Neural crest cell (in vitro differentiated cells): ENCODE data around the gene IDI2. TPM values are rescaled to one million over a fixed set of nuclear protein-coding genes. Genes with fewer than 3 reads are reported as not detected.
A peak's percentile ranks its signal among the peaks of the same experiment; 100 is the strongest.

Experiments used
- DNase-seq: peaks from one replicate; pipeline ENCODE4 v3.0.0; 2021; ENCODE audit warnings: low read depth, mixed read lengths, low spot score
- H3K27ac Mint-ChIP-seq: one replicate; pipeline ENCODE4 v1.8.0; 2021; ENCODE audit warnings: mild to moderate bottlenecking, mixed read lengths; ENCODE audit not compliant: unreplicated experiment
- H3K27me3 Mint-ChIP-seq: 2 replicates; pipeline ENCODE4 v1.8.0; 2021; ENCODE audit warnings: low read depth, mild to moderate bottlenecking, mixed read lengths
- H3K36me3 Mint-ChIP-seq: 2 replicates; pipeline ENCODE4 v1.8.0; 2021; ENCODE audit warnings: low read depth, mild to moderate bottlenecking, mixed read lengths
- H3K4me1 Mint-ChIP-seq: 2 replicates; pipeline ENCODE4 v1.8.0; 2021; ENCODE audit warnings: mixed read lengths
- H3K4me3 Mint-ChIP-seq: one replicate; pipeline ENCODE4 v1.8.0; 2021; ENCODE audit warnings: mild to moderate bottlenecking, mixed read lengths
- H3K9me3 Mint-ChIP-seq: 2 replicates; pipeline ENCODE4 v1.8.0; 2021; ENCODE audit warnings: mixed read lengths
- CTCF ChIP-seq: fragments of 200-600 bp; sonication (generic); conservative IDR thresholded peaks from 2 replicates; pipeline ENCODE4 v1.5.0; 2021; ENCODE audit warnings: antibody characterized with exemption, mild to moderate bottlenecking
- total RNA-seq: library from RNA; stranded (reverse); gene quantifications from 2 replicates; pipeline ENCODE4 v1.2.1, GENCODE V29; 2021

IDI2 gene
- total RNA-seq, 1 donor from 2014 or later: not detected

DNA sequence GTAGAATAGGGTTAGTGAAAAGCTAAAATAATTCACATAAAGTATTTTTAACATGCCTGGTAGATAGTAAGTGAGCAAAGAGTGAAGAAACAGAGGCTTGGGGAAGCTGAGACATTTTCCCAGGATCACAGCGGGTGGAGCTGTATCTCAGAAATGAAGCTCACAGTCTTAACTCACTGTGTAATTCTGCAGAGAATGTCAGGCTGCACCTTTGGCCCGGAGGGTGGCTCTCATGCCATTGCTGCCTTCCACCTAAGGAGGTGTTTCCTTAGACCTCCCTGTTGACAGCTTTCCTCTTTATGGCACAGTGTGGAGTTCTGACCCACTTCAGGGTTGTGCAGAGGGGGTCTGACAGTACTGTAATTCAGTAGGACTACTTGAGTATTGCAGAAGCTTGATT is 40.3 kb downstream of the IDI2 start:
- Mint-ChIP-seq H3K4me1 (peaks cover 25% of the 10 kb centered on the region), H3K27ac (no peak overlapping the region), H3K9me3 (peaks cover 6% of the 10 kb centered on the region)

GRCh38 chr10:983971-984655 is 41.5 kb downstream of the IDI2 start:
- no peak for DNase-seq
- TF ChIP-seq CTCF: no peak
- Mint-ChIP-seq H3K27ac (peak overlapping the region; percentile 9), H3K4me1 (peaks cover 14% of the 10 kb centered on the region), H3K9me3 (peaks cover 8% of the 10 kb centered on the region), H3K27me3 (no peaks in the 10 kb centered on the region), H3K36me3 (peaks cover 10% of the 10 kb centered on the region), H3K4me3 (peak overlapping the region; percentile 31)

More for the DNA sequence above, 40.3 kb downstream of the IDI2 start:
- Mint-ChIP-seq H3K27me3 (no peaks in the 10 kb centered on the region), H3K36me3 (peaks cover 9% of the 10 kb centered on the region), H3K4me3 (peak overlapping the region; percentile 73)
- DNase-seq: no peak
- TF ChIP-seq CTCF: no peak

DNA sequence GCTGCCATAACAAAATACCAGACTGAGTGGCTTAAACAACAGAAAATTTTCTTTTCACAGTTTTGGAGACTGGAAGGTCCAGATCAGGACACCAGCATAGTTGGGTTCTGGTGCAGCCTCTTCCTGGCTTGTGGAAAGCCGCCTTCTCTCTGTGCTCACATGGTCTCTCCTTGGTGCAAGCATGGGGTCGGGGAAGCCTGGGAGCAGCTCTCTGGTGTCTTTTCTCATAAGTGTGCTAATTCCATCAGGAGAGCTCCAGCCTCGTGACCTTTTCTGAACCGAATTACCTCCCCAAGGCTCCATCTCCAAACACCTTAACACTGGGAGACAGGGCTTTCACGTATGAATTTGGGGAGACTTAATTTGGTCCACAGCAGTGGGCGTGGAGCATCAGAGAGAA is 42.3 kb downstream of the IDI2 start:
- Mint-ChIP-seq H3K9me3 (peaks cover 13% of the 10 kb centered on the region), H3K4me3 (no peak overlapping the region), H3K4me1 (peaks cover 10% of the 10 kb centered on the region), H3K27ac (no peak overlapping the region), H3K36me3 (peaks cover 15% of the 10 kb centered on the region), H3K27me3 (no peaks in the 10 kb centered on the region)
- DNase-seq: no peak
- no peak for TF ChIP-seq CTCF

DNA sequence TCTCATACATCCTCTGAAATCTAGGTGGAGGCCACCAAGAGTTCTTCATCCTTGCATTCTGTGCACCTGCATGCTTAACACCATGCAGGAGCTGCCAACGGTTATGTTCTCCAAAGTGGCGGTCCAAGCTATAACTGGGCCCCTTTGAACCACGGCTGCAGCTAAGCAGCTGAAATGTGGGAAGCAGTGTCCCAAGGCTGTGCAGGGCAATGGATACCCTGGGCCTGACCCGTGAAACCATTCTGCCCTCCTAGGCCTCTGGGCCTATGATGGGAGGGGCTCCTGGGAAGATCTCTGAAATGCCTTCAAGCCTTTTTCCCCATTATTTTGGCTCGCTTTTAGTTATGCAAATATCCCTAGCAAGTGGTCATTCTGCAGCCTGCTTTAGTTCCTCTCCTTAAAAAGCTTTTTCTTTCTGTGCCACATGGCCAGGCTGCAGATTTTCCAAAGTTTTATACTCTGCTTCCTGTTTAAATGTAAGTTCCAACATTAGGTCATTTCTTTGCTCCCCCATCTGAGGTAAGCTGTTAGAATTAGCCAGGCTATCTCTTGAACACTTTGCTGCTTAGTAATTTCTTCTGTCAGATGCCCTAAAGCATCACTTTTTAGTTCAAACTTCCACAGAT is 45.1 kb downstream of the IDI2 start:
- no peak for DNase-seq
- no peak for TF ChIP-seq CTCF
- Mint-ChIP-seq H3K27me3 (no peaks in the 10 kb centered on the region), H3K4me1 (no peaks in the 10 kb centered on the region), H3K36me3 (peaks cover 23% of the 10 kb centered on the region), H3K4me3 (no peak overlapping the region), H3K27ac (no peak overlapping the region), H3K9me3 (peaks cover 18% of the 10 kb centered on the region)

DNA sequence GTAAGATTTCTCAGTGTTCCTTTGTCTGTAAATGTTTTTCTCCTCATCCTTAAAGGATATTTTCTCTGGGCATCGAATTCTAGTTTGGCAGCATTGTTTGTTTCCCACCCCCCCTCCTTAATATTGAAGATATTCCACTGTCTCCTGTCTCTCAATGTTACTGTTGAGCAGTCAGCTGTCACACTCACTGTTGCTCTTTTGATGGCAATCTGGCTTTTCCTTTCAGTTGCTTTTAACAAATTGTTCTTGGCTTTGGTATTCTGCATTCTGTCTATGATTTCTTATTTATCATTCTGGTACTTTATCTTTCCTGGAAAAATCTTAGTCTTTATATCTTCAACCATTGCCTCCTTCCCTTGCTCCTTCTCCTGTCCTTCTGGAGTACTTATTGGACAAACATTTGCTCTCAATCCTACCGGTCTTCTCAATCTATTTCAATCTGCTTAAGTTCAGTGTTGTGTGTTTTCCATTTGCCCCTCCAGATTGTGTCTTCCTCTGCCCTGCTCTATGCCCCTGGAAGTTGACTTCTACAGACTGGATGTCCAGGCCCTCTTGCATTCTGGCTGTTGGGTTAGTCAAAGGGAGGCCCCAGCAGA is 46.7 kb downstream of the IDI2 start:
- peaks cover 18% of the 10 kb centered on the region for H3K9me3 Mint-ChIP-seq
- no peak overlapping the region for H3K4me3 Mint-ChIP-seq
- DNase-seq: no peak
- H3K27me3 Mint-ChIP-seq: no peaks in the 10 kb centered on the region
- H3K4me1 Mint-ChIP-seq: no peaks in the 10 kb centered on the region
- TF ChIP-seq CTCF: no peak
- no peak overlapping the region for H3K27ac Mint-ChIP-seq
- peaks cover 23% of the 10 kb centered on the region for H3K36me3 Mint-ChIP-seq
